GM19468 (cell line): ENCODE results near the gene CMTM2.

Source experiments
- ATAC-seq: cut with Tn5 transposase; IDR thresholded peaks from one replicate; pipeline ENCODE4 v1.9.1; 2021; ENCODE audit warnings: mild to moderate bottlenecking, moderate library complexity, moderate number of reproducible peaks; ENCODE audit not compliant: unreplicated experiment; ENCODE audit errors: extremely low read depth

CMTM2 gene, protein sequence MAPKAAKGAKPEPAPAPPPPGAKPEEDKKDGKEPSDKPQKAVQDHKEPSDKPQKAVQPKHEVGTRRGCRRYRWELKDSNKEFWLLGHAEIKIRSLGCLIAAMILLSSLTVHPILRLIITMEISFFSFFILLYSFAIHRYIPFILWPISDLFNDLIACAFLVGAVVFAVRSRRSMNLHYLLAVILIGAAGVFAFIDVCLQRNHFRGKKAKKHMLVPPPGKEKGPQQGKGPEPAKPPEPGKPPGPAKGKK

DNA sequence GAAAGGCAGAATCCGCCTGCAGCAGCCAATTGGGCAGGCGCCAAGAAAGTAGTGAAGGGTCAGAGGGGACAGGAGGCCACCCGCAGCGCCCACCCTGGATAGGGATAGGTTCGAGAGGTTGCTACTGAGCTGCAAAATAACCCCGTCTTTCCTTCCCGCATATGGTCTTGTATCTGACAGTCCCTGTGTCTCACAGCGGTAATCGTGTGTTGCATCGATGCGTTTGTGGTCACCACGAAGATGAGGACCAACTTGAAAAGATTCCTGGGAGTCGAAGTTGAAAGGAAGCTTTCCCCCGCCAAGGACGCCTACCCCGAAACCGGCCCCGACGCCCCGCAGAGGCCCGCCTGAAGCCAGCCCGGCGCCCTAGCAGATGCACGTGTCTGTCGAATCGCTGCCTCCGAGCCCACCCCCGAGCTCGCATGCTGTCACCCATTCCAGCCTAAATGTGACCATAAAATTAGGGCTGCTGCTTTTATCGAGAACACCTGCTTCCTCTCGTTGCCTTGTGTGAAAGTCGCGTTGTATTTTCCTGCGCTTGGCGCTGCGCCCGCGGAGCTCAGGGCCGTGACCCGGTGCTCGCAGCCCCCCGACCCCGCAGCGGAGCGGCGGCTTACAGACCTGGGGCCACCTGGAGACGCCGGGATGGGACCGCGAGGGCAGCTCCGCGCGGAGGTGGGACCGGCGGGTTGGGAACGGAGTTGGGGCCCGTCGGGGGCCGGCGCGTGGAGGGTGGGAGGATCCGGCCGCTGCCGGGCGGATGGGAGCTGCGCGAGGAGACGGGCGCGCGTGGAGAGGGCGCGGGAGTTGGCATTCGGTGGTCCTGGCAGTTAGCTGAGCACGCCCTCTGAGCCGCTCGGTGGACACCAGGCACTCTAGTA is at the start of gene CMTM2:
CMTM2 (plus strand) TSS at position 813 of the 881 bp plus-strand sequence. CDS start 145 bp downstream, outside the sequence.
- no peak for ATAC-seq

DNA sequence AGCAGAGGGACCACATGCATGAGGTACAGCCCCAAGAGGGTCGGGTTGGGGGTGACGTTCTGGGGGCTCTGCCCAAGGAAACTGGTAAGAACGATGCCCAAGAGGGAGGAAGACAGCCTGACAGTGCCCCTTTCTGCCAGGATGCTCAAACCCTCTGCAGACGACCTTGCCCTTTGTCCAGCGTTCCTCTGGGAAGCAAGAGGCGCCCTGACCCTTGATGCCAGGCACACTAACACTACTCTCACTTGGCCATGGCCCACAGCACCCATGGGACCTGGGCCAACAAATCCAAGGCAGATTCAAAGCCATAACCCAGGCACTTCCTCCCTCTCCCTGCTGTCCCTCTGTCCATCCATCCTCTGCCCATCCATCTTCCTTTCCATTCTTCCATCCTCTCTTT is 49.8 kb upstream of the CMTM2 start:
- ATAC-seq: no peak

DNA sequence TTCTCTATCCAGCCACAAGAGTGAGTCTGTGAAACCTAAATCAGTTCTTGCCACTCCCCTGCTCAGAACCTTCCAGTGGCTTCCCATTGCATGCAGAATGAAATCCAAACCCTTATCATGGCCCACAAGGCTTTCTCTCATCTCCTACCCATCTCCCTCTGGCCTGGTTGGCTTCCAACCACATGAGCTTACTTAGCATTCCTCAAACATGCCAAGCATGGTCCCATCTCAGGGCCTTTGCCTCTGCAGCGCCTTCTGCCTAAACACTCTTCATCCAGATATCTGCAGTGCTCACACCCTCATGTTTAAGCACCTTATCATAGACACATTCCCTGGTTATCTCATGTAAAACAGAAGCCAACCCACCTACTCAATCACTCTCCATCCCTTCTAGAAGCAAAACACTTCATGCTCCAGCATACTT is 44.9 kb upstream of the CMTM2 start:
- ATAC-seq: no peak

DNA sequence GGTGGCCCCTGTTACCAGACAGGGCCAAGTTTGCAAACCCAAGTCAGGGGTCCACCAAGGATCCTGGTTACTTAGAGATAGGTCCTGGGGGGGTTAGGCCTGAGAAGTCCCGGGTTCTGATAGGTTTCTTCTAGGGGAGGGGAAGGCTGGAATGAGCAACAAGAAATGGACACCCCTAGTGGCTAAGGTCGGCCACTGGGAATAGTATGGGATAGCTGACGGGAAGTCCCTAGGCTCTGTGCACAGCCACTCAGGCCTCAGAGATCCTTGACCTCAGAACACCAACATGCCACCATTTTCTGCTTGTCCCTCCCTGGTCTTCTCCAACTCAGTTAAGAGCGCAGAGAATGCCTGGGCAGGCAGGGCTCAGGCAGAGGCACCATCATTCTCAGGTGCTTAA is 42.7 kb upstream of the CMTM2 start:
- ATAC-seq: no peak

DNA sequence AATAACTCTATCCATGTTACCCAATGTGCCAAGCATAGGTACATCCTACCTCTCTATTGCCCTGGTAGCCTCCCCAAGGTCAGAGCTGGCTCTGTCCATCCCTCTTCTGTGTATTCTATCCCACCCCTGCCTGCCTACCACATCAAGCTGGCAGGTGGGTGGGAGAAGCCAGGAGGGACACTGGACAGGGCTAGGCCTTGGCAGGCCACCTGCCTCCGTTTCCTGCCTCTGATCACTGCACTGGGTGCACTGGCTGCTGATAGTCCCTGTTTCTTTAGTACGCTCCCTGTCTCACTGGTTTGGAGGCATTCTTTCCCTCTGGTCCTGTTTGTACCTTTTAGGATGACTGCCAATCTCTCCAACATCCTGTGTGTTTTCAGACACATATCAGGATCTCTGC is 42.0 kb upstream of the CMTM2 start:
- ATAC-seq: no peak

DNA sequence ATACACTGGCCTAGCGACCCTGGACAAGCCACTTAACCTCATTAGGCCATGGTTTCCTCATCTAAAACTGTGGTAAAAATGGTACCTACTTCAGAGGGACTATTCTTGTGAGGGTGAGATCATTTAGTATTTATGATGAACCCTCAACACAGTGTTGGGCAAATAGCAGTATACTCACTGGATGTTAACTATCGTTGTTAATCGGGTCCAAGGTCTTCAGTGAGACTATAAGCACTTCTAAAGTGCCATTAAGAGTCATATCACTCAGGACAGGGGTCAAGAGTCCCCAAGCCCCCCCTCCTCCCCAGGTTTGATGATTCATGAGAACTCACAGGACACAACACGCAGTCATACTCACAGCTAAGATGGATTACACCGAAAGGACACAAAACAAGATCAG is 40.4 kb upstream of the CMTM2 start:
- no peak for ATAC-seq

DNA sequence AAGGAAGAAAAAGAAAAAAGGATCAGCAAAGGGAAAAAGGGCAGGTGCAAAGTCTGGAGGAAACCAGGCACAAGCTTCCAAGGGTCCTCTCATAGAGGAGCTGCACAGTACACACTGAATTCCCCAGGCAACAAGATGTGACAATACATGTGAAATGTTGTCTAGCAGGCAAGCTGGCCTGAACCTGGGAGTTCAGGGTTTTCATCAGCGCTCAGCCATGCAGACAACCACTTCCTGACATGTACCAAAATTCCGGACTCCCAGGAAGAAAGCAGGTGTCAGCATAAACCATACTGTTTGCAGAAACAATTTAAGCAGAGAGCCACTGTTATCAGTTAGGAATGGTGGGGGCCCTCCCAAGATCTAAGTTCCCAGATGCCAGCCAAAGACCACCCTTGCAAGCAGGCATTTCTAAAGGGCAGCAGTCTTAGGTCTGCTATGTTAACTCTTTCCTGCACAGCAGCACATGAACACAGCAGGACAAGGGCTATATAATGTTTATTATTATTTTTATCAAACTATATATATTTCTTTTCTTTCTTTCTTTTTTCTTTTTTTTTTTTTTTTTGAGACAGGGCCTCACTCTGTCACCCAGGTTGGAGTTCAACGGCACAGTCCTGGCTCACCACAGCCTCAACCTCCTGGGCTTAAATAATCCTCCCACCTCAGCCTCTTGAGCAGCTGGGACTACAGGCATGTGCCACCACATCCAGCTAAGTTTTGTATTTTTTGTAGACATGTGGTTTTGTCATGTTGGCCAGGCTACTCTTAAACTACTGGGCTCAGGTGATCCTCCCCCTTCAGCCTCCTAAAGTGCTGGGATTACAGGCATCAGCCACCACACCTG is 39.4 kb upstream of the CMTM2 start:
- peak; percentile 50 for ATAC-seq

DNA sequence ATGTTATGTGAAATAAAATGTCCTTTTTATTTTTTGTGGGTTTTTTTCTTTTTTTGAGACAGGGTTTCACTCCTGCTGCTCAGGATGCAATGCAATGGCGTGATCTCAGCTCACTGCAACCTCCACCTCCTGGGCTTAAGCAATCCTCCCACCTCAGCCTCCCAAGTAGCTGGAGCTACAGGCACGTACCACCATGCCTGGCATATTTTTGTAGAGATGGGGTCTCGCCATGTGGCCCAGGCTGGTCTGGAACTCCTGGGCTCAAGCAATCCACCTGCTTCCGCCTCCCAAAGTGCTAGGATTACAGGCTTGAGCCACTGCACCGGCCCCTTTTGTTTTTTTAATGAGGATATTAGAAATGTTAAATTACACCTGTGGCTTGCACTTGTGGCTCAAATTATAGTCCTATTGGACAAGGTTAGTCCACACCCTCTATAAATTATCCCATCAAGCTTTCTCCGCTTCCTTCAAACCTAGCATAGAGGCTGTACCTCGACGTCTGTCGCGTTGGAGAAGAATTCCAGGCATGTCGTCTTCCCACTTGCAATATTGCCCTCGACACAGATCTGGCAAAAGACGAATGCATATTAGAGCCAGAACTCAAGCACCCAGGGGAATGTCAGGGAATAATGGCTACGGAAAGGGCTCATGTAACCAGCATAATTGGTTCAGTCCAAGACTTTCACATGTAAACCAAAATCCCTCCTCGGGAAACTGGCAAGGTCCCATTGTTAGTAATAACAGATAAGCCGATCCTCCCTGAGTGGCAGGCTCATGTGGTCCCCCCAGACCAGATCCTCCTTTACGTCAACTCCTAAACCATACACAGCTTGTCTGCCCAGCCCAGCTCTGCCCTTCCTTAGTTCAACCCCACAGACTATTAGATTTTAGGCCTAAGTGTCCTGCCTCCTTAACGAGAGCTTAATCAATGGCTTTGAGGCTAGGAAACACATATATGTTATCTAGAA is 37.6 kb upstream of the CMTM2 start:
- ATAC-seq: no peak

DNA sequence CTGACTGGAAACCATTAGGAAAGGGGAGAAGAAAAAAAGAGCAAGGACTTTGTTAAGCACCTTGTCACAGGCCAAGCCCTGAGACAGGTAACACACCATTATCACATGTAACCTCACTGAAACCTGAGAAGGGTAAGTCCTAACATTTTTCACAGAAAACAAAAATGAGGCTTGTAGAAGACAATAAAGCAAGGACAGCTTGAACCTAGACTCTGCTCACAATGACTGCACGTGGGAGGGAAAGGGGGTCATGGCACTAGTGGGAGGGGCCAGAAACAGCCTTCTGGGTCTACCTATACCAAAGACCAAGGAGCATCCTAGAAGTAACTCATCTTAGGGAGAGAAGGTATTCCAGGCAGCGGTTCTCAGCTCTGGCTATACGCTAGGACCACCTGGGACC is 36.9 kb upstream of the CMTM2 start:
- ATAC-seq: no peak

DNA sequence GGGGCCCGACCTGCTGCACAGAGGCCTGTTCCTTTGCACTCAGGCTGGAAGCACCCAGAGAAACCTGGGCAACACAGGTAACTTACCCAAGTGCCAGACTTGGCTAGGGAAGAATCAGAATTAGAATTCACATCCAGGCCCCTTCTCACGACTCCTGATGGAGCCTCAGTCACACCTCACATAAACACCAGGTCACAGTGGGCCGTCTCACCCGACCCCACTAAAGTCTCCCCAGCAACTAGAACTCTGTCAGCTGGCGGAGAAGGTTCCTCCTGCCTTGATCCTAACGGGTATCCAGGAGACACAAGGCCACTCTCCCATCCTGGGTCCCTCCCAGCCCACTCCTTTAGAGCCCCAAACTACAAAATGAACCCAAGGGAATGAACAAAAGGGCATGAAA is 35.7 kb upstream of the CMTM2 start:
- no peak for ATAC-seq

DNA sequence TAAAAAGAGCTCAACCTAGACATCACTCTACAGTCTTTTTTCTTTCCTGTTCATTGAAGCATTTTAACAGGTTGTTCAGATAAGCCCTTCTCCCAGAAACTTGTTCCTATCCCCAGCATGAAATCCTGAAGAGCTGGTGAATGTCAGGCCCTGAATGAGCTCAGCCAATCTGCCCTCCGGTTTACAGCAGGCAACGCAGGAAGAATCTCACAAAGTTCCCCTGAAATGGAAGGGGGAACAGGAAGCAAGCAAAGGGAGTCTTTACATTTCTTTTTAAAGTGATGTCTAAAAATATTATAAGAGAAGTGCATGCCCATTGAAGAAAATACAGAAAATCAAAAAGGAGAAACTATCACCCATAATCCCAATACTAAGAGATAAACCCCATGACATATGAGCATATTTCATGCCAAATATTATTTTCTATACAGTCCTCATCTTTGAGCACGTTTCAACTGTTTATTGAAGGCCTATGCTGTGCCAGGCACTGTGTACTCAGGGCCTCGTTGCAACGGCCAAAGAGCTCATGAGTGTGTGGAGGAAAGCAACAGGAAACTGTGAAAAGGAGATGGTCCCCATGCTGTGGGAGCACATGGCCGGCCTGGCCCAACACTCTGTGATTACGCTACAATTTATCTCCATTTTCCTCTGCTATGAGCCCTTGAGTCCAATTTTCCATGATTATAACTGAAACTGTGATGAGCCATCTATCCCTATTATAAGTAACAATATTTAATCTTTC is 35.1 kb upstream of the CMTM2 start:
- ATAC-seq: no peak

DNA sequence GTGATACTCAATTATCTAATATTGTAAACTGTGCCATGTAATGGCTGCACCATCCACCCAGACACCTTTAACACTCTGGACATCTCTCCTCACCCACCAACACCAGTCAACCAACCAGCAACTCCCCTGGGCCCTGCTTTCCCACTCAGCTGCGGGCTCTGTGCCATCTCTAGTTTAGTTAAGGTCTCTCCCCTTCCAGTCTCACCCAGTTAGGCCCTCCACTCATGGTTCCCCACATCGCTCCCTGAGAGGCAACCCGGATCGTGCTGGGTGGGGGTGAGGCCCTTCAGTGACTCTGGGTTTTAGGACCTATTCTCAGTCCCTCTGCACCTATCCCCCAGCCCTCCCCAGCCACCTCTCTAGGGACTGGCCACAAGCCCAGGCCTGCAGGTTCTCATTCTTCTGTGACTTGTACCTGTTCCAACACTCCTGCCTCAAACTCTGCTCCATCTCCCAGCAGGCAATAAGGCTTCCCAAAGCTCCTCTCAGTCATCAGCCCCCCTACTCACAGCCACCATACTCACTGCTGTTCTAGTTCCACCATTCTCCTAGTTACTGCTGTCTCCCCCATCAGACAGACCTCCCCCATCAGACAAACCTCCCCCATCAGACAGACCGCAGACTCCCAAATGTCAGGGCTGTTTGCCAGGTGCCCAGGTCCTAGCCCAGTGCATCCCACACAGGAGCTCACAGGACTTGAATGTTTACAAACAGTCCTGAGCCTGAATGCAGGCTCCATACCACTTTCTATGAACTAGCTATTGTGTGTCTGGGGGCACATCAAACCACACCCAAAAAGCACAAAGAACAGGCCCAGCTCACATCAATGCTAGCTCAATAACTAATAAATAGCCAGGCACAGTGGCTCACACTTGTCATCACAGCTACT is 31.9 kb upstream of the CMTM2 start:
- no peak for ATAC-seq

DNA sequence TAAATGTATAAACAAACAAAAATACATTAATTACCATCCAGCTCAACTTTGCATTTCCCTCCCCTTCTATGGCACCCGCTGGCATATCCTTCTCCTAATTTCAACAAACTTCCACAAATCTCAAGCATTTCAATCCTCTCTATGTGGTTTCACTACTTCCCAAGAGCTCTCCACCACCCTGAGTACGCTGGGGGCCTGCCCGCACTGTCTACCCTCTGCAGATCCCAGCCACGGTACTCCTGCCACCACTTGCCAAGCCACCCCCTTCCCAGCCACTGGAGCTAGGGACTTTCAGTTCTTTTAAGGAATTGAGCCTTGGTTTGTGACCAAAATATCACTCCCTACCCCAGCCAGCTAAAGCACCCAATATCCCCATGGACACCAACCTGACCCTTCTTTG is 31.2 kb upstream of the CMTM2 start:
- no peak for ATAC-seq

DNA sequence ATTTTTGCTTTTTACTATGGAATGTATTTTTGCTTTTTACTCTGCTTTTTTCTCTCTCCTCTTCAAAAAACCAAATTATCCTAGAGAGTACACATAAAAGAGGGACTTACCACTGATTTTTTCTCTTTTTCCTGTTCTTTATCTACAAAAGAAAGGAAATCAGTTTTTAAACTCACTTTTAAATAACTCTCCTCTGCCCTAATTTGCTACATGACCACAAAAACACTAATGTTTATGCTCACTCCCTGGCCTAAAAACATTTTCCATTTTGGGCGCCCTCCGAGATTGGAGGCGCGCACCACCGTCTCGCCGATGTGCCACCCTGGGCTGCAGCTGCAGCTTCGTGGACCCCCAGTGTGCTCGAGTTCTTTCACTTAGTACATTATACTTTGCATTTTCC is 30.4 kb upstream of the CMTM2 start:
- ATAC-seq: no peak

DNA sequence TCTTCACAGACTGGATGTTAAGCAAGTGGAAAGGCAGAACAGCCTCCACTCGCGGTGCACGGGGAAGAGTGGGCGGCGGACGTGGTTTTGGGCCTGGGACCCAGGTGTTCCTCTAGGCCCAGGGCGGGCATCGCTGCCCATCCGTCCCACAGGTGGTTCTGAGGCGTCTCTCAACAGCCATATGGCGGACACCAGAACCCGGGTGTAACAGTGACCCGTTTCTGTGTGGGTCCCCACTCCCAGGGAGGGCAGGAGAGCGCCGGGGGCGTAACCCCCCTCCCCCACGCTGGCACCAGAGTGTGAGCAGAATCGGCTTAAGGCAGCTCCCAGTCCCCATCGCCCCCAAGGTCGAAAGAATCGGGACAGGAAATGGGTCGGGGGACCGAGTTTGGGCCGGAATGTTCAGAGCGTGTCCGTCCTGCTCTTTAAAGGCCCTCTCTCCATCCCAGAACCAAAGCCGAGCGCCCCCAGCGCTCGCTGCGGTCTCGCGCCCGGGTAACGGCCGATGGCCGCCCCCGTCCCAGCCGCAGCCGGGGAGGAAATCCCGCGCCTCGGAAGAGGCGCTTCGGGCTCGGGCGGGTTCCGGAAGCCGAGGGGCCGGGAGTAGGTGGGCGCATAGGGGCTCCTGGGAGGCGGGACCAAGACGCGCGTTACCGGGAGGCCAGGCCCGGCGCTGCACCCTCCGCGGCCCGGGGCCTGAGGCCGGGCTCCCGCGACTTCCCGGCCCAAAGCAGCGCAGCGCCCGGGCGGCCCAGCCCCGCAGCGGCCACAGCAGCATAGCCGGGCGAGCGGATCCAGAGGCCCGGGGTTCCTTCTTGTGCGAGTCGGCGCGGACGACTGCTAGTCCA is 29.8 kb upstream of the CMTM2 start, which contains the start of gene TK2:
TK2 (minus strand) TSS at position 839 of the 848 bp plus-strand sequence; CDS start at position 778, 61 bp downstream.
- no peak for ATAC-seq

DNA sequence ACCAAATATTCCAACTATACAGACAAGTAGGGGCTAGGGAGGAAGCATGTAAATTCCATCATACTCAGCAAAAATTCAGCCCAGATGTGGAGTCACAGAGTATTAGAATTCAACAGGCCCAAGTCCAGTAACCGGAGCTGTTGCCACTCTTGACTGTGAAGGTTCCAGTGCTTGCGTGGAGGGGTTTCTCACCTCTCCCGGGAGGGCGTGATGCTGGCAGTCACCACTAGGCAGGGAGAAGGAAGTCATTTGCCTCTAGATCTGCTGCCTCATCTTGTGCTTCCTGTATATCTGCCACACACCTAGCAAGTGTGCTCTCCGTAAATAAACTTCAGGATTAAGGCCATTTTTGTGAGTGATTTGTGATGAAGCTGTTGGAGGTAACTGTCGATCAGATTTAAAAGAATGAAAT is 27.9 kb upstream of the CMTM2 start:
- ATAC-seq: no peak

DNA sequence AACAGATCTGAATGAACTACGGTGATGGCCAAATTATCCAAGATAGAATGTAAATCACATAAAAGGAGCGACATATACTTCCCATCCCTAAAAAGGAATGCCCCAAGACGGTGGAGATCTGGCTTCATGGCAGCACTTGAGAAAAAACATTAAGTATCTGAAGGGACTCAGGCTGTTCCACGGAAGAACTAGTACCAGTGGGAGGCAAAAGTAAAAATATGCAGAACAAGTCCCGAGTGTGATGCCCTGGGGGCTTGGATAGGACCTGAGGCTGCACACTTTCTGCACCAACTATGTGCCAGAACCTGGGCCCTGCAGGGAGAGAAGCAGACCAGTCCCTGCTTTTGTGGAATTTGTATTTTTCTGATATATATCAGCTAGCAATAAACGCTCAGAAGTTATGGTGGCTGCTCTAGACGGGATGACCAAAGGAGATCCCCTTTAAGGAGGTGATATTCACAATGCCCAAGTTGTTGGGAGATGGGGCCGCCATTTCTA is 27.4 kb upstream of the CMTM2 start:
- no peak for ATAC-seq
